CD14-positive monocyte (primary cell): Measurements from ENCODE around the gene CHI3L2. TPM values are rescaled to one million over a fixed set of nuclear protein-coding genes. Genes with fewer than 3 reads are reported as not detected.
A peak's percentile ranks its signal among the peaks of the same experiment; 100 is the strongest.

Experiments
- DNase-seq, 3 donors: peaks; one replicate each; pipeline ENCODE4 v3.0.0-alpha.2; 2011 to 2022
- H2AFZ ChIP-seq: 2 replicates; pipeline ENCODE4 v1.6.0; 2012; ENCODE audit warnings: mild to moderate bottlenecking, low read depth, low read length, inconsistent platforms; ENCODE audit not compliant: insufficient read depth, poor library complexity, severe bottlenecking
- H3K27ac ChIP-seq, 2 donors: 1 replicate in 1 of 2; 2 replicates in 1 of 2; pipeline ENCODE4 v1.5.1; 2012 to 2013; ENCODE audit warnings: low read length in 2 of 2, control low read depth in 1 of 2, inconsistent platforms in 1 of 2, low read depth in 1 of 2, mild to moderate bottlenecking in 1 of 2
- H3K27me3 ChIP-seq, 2 donors: one replicate each; pipeline versions ENCODE4 v1.6.0 to v1.6.1; 2011 to 2013; ENCODE audit warnings: low read length in 2 of 2; ENCODE audit not compliant: control insufficient read depth in 2 of 2, insufficient read depth in 2 of 2
- H3K36me3 ChIP-seq, 2 donors: replicated peaks in 1 of 2; 1 replicate in 1 of 2; 2 replicates in 1 of 2; pipeline versions ENCODE4 v1.5.1 to v1.6.1; 2012 to 2013; ENCODE audit warnings: low read length in 2 of 2, control low read depth in 1 of 2, inconsistent platforms in 1 of 2, mild to moderate bottlenecking in 1 of 2; ENCODE audit not compliant: insufficient read depth in 2 of 2, control insufficient read depth in 1 of 2
- H3K4me1 ChIP-seq, 2 donors: 1 replicate in 1 of 2; 2 replicates in 1 of 2; pipeline versions ENCODE4 v1.5.1 to v1.6.1; 2012 to 2013; ENCODE audit warnings: low read length in 2 of 2, control low read depth in 1 of 2, inconsistent platforms in 1 of 2, mild to moderate bottlenecking in 1 of 2, moderate library complexity in 1 of 2; ENCODE audit not compliant: insufficient read depth in 2 of 2, control insufficient read depth in 1 of 2
- H3K4me2 ChIP-seq: replicated peaks from 2 replicates; pipeline ENCODE3; 2012; ENCODE audit warnings: low read length, moderate library complexity, mild to moderate bottlenecking; ENCODE audit not compliant: poor library complexity, severe bottlenecking; ENCODE audit errors: extremely low read depth
- H3K4me3 ChIP-seq, 3 experiments: fragments of 200-600 bp in 1 of 3; sonication (generic) in 1 of 3; replicated peaks in 1 of 3; 1 replicate in 2 of 3; 2 replicates in 1 of 3; pipeline ENCODE4 v1.5.1; 2011 to 2013; ENCODE audit warnings: low read length in 3 of 3, mild to moderate bottlenecking in 3 of 3, control low read depth in 2 of 3, low read depth in 2 of 3, inconsistent platforms in 1 of 3, moderate library complexity in 1 of 3
- H3K79me2 ChIP-seq: 2 replicates; pipeline ENCODE4 v1.6.0; 2012; ENCODE audit warnings: mild to moderate bottlenecking, control low read depth, inconsistent platforms, low read length, moderate library complexity; ENCODE audit not compliant: insufficient read depth
- H3K9ac ChIP-seq: 2 replicates; pipeline ENCODE4 v1.6.0; 2017; ENCODE audit warnings: low read length, mild to moderate bottlenecking; ENCODE audit not compliant: insufficient read depth, poor library complexity, severe bottlenecking
- H3K9me3 ChIP-seq, 2 donors: replicated peaks in 1 of 2; 1 replicate in 1 of 2; 2 replicates in 1 of 2; pipeline versions ENCODE4 v1.5.1 to v1.6.1; 2012 to 2013; ENCODE audit warnings: low read length in 2 of 2, control low read depth in 1 of 2; ENCODE audit not compliant: control insufficient read depth in 1 of 2, insufficient read depth in 1 of 2
- H4K20me1 ChIP-seq: 2 replicates; pipeline ENCODE4 v1.6.0; 2012; ENCODE audit warnings: mild to moderate bottlenecking, low read length, control low read depth, moderate library complexity; ENCODE audit not compliant: insufficient read depth
- H3K27ac Mint-ChIP-seq, 7 donors: one replicate each; pipeline ENCODE4 v1.8.0; 2020; ENCODE audit warnings: mild to moderate bottlenecking in 7 of 7, mixed read lengths in 7 of 7, moderate library complexity in 6 of 7, inconsistent platforms in 2 of 7
- H3K27me3 Mint-ChIP-seq, 3 donors: one replicate each; pipeline ENCODE4 v1.8.0; 2021 to 2022; ENCODE audit warnings: low read depth in 3 of 3, mild to moderate bottlenecking in 3 of 3, mixed read lengths in 3 of 3, moderate library complexity in 3 of 3, inconsistent platforms in 1 of 3
- H3K36me3 Mint-ChIP-seq, 2 donors: one replicate each; pipeline ENCODE4 v1.8.0; 2020; ENCODE audit warnings: mixed read lengths in 2 of 2, inconsistent platforms in 1 of 2, mild to moderate bottlenecking in 1 of 2
- H3K4me1 Mint-ChIP-seq: one replicate; pipeline ENCODE4 v1.8.0; 2020; ENCODE audit warnings: mild to moderate bottlenecking, mixed read lengths
- H3K4me3 Mint-ChIP-seq, 2 donors: one replicate each; pipeline ENCODE4 v1.8.0; 2020; ENCODE audit warnings: mild to moderate bottlenecking in 2 of 2, mixed read lengths in 2 of 2, moderate library complexity in 1 of 2
- H3K9me3 Mint-ChIP-seq, 7 donors: one replicate each; pipeline ENCODE4 v1.8.0; 2020 to 2022; ENCODE audit warnings: mixed read lengths in 7 of 7, mild to moderate bottlenecking in 6 of 7, moderate library complexity in 6 of 7, inconsistent platforms in 2 of 7
- WGBS: methylation state at CpG from one replicate; pipeline ENCODE4 v1.1.5; 2013; ENCODE audit warnings: missing lambda C conversion rate; ENCODE audit not compliant: insufficient coverage; 5-methylcytosine and 5-hydroxymethylcytosine counted together
- intact Hi-C, 2 donors: fragments of 100-400 bp; cut with micrococcal nuclease; formaldehyde crosslinking; loops; one replicate each; pipeline versions ENCODE4 v1.15.0 to v1.15.1; 2023
- polyA plus RNA-seq, 3 donors: library from polyadenylated mRNA; depleted of rRNA in 1 of 3; unstranded in 2 of 3; stranded (reverse) in 1 of 3; fragments of 300-500 nt in 2 of 3; fragments of >200 nt in 1 of 3; fragmentation: Illumina TruSeq in 2 of 3; gene quantifications; 1 replicate in 2 of 3; 2 replicates in 1 of 3; pipeline ENCODE4 v1.2.3, GENCODE V29; 2012 to 2021
- TF ChIP-seq, protein P1 (sequence below): fragments of 200-600 bp; IDR thresholded peaks from one replicate; pipeline ENCODE4 v1.8.0; 2022; ENCODE audit warnings: antibody characterized with exemption, mild to moderate bottlenecking

The CHI3L2 gene
- polyA plus RNA-seq, 3 donors: 1.2 to 9.9 (median 1.4) TPM

DNA sequence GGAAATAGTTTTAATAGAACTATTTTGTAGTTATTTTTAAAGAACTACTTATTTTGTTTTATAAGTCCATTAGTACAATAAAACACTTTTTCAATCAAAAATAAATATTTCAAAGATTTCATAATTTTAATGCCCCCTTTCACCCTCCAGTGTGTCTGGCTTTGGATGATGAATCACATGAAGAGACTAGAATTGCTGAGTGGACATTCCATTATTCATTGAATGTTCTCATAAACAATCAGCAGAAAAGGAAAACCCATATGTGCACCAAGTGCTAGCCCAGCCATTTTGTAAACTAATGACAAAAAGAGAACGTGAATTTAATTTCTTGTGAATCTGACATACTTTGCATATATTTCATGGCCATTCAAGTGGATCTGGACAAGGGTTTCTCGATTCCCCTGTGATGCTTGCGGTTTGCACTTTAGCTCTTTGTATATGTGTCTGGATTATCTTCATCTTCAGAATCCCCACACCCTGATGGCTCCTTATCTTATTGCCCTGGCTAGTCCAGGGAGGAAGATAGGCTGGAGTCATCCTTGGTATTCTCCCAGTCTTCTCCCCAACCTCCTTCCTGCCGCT is 42.4 kb downstream of the CHI3L2 start:
- intact Hi-C loops: no loop called here
- Histone ChIP-seq H3K9me3 (peaks cover 5 to 27% of the 10 kb centered on the region in 2 donors), H3K4me2 (no peak overlapping the region), H4K20me1 (no peaks in the 10 kb centered on the region), H3K9ac (no peak overlapping the region), H3K27me3 (peaks cover 51 to 72% of the 10 kb centered on the region in 2 donors), H3K27ac (no peak overlapping the region), H3K4me1 (no peaks in the 10 kb centered on the region), H3K79me2 (no peaks in the 10 kb centered on the region), H3K36me3 (no peaks in the 10 kb centered on the region), H2AFZ (no peak overlapping the region), H3K4me3 (no peak overlapping the region)
- Mint-ChIP-seq H3K36me3 (peaks cover 3 to 4% of the 10 kb centered on the region in 2 donors), H3K27me3 (peaks cover 53 to 82% (median 66%) of the 10 kb centered on the region in 3 donors), H3K4me1 (peaks cover 5% of the 10 kb centered on the region), H3K27ac (no peak overlapping the region), H3K9me3 (peaks cover 2 to 31% (median 22%) of the 10 kb centered on the region in 7 donors), H3K4me3 (peak overlapping the region in 1 of 2 donors; percentile 85)
- no peak for DNase-seq
- TF ChIP-seq, protein P1, sequence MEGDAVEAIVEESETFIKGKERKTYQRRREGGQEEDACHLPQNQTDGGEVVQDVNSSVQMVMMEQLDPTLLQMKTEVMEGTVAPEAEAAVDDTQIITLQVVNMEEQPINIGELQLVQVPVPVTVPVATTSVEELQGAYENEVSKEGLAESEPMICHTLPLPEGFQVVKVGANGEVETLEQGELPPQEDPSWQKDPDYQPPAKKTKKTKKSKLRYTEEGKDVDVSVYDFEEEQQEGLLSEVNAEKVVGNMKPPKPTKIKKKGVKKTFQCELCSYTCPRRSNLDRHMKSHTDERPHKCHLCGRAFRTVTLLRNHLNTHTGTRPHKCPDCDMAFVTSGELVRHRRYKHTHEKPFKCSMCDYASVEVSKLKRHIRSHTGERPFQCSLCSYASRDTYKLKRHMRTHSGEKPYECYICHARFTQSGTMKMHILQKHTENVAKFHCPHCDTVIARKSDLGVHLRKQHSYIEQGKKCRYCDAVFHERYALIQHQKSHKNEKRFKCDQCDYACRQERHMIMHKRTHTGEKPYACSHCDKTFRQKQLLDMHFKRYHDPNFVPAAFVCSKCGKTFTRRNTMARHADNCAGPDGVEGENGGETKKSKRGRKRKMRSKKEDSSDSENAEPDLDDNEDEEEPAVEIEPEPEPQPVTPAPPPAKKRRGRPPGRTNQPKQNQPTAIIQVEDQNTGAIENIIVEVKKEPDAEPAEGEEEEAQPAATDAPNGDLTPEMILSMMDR: no peak
- WGBS: 100% methylated on average over 1 of the region's 4 CpGs

DNA sequence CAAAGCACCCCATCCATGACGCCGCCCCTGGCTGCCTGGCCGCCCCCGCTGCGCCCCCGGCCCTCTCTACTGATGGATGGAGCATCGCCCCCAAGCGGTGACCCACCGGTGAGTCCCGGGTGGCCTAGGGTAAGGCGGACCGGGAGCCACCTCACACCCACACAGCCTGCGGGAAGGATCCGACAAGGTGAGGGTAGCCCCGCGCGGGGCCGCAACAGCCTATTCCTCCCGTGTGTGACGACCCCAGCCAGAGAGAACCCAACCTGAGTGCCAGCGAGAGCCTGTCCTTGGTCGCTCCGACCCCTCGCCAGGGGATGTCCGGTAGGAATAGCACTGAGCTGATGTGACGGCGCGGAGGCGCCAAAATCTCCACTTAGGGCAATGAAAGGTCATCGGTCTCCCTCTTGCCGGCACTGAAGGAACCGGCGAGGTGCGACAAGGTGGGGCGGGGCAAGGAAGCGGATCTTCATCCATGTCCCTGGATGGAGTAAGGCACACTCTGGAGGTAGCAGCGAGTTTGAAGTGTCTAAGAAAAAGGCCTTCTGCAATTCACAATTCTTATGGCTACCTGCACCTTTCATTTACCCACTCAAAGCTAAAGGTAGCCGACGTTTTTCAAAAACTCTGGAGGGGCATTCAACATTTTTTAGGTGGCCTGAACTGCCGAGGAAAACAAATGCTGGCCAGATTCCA is 43.4 kb downstream of the CHI3L2 start:
- Mint-ChIP-seq H3K27me3 (peaks cover 48 to 74% (median 59%) of the 10 kb centered on the region in 3 donors), H3K9me3 (peaks cover 2 to 25% (median 20%) of the 10 kb centered on the region in 7 donors), H3K27ac (no peak overlapping the region), H3K36me3 (peaks cover 3 to 4% of the 10 kb centered on the region in 2 donors), H3K4me1 (peaks cover 5% of the 10 kb centered on the region), H3K4me3 (peak overlapping the region in 1 of 2 donors; percentile 85)
- Histone ChIP-seq H3K27ac (no peak overlapping the region), H3K4me1 (no peaks in the 10 kb centered on the region), H3K36me3 (no peaks in the 10 kb centered on the region), H3K4me2 (no peak overlapping the region), H3K79me2 (no peaks in the 10 kb centered on the region), H3K4me3 (no peak overlapping the region), H3K9me3 (peaks cover 5 to 27% of the 10 kb centered on the region in 2 donors), H3K27me3 (peaks cover 51 to 66% of the 10 kb centered on the region in 2 donors), H3K9ac (no peak overlapping the region), H2AFZ (no peak overlapping the region), H4K20me1 (no peaks in the 10 kb centered on the region)
- intact Hi-C loops: no loop called here
- TF ChIP-seq, protein P1: no peak
- WGBS: 6% methylated on average over 31 of the region's 40 CpGs
- no peak for DNase-seq
